ENCODE data around the gene GPR107.

The GPR107 gene

DNA sequence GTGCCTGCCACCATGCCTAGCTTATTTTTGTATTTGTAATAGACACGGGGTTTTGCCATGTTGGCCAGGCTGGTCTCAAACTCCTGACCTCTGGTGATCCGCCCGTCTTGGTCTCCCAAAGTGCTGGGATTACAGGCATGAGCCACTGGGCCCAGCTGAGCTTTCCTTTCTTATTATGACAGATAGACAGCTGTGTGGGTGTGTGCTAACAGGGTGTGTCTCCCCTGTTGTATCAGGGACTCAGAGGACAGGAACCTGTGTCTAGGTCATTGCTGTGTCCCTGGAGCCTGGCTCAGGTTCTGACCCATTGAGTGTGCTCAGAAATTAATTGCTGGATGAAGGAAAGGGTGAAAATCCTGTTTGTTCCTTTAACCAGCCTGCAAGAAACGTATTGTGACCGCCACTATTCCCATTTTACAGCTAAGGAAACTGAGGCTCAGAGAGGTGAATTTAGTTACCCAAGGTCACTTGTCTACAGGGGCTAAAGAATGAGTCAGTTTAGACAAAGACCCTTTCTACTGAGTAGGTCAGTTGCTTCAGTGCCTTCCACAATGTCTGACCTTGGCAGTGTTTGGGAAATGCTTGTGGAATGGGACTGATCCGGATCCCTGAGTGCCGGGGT lies 135.3 kb downstream of the GPR107 start:
- no peak for DNase-seq

Measured in DMS79 treated with DMSO at 0.1 percent for 48 hours (cell line).